ENCODE measurements around the gene SSC5D.

SSC5D gene

DNA sequence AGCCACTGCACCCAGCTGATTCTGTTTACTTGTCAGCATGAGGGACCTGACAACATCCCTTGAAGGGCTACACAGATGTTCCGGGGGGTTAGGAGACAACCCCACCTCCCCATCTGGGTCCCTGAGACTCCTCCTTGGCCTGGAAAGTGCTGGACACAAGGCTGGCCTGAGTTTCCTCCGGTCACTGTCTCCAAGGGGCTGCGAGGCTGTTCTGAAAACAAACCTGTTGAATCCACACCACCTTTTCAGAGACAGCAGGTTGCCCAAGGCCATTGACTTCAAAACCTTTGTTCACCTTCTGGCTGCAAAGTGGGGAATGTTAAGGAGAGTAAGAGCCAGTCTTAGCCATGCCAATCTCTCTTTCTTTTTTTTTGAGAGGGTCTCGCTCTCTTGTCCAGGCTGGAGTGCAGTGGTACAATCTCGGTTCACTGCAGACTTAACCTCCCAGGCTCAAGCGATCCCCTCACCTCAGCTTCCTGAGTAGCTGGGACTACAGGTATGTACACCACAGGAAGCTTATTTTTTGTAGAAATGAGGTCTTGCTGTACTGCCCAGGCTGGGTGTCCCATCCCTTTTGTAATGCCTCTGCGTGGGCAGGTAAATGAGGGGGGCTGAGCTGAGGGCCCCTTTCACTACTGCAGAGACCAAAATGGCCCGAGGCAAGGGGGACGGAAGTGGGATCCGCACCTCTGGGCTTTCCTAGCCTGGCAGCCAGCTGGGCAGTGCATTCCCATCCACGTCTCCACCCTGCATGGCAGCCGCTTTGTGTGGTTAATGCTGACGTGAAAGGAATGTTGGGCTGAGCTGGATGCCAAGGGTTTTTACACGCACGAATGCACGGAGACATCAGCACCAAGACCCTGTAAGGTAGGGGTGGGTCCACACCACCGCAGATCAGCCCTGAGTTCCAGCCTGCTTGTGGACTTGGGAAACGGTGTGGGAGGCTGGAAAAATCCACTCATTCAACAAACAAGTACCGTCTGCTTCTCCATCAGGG is 13.7 kb upstream of the SSC5D start:
- DNase-seq, result no peak

DNA sequence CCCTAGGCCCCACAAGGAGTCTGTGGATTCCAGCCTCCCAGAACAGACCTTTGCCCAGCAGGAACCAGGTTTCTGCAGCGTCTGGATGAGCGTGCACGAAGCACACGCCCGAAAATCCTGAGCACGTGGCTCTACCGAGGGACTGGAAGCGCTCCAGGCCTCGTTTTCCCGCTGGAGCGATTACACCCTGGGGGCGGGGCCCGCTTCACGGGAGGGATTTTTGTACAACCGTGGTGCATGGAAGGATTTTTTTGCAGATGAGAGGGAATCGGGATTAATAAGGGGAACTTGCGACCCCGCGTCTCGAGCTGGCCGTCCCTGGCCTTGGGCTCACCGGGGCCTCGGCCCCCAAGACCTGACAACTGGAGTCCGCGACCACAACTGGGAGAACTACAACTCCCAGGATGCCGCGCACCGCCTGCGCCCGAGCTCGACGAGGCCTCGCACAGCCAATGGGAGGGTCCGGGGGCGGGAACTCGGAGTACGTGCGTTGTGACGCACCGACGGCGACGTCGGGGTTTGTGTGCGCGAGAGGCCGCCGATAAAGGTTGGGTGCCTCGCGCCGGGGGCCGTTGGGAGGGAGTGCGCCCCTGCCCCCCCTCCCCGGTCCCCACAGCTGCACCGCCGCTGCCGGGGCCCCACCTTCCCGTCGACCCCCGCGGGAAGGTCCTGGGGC is 12.0 kb upstream of the SSC5D start, which contains the start of gene ZNF628:
Gene ZNF628, plus strand, starts transcription at position 518 of the 676 bp plus-strand sequence. CDS start 3,294 bp downstream, outside the sequence.
- DNase-seq, result peak; percentile 98

DNA sequence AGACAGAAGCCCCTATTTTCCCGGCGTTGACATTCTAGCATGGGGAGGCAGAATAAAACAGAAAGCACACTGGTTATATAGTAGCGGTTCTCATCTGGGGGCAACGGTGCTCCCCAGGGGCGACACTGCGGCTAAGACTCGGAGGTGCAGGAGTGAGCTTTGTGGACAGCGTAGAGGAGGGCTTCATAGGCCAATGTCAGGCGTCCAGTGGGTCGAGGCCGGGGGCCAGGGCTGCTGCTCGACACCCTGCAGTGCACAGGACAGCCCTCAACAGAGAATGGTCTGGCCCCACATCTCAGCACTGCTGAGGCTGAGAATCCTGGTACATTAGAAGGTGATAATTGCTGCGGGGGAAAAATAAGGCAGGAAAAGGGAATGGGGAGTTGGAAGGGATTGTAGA is 10.3 kb upstream of the SSC5D start:
- no peak for DNase-seq

DNA sequence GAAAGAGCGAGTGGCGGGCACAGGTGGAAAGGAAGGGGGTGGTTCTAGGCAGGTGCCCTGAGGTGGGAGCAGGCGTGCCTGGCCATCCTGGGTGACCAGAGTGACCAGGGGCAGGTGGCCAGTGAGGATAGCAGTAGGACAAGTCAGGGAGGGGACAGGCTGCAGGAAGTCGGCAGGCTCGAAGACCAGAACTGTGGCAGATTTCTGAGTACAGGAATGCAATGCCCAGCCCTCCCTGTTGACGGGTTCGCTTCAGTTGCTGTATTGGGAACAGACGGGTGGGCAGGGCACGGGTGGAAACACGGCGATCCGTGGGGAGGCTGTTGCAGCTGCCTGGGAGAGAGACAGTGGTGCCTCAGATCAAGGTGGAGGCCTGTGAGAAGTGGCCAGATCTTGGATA is 9.9 kb upstream of the SSC5D start:
- DNase-seq, result no peak

DNA sequence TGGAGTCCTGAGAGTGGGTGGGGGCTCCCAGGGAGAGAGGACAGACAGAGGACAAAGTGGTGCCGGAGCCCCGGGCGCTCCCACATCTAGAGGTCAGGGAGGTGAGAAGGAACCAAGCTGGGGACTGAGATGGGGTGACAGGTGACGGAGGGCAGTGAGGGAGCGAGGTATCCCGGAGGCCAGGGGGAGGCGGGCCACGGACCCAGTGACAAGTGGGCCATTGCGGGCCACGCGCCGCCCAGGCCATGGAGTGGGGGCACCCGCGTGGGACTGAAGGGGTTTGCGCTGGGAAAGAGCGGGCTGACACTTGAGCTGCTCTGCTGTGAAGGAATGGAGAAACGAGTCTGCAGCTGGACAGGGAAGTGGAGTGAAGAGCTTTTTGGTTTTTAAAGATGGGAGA is 9.2 kb upstream of the SSC5D start:
- DNase-seq, result no peak

DNA sequence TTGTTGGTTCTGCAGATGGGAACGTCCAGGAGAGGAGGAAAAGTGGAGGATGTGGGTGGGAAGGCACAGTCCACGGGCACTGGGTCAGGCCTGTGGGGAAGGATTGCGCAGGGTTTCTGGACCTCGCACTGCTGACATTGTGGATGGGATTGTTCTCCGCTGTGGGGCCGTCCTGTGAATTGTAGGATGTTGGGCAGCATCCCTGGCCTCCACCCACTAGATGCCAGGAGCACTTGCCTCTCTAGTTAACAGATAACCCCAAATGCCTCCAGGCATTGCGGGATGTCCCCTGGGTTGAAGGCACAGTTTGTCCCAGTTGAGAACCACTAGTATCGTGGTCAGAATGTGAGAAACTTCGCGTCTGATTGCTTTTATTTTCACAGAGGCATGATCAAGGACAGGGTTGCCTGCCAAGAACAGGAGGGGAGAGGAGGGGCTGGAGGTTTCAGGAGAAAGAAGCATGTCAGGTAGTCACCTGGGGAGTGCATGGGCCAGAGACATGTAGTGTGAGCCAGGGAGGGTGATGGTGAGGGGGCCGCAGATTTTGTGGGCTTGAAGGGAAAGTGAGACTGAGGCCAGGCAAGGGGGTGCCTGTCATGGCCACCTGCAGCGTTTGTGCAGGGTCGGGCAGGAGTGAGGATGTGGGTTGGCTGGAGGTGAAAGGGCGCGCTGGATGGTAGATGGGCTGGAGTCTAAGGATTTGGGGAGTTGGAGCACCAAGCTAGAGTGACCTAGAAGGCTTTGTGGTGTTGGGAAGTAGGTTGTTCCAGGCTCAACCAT is 8.6 kb upstream of the SSC5D start:
- no peak for DNase-seq

DNA sequence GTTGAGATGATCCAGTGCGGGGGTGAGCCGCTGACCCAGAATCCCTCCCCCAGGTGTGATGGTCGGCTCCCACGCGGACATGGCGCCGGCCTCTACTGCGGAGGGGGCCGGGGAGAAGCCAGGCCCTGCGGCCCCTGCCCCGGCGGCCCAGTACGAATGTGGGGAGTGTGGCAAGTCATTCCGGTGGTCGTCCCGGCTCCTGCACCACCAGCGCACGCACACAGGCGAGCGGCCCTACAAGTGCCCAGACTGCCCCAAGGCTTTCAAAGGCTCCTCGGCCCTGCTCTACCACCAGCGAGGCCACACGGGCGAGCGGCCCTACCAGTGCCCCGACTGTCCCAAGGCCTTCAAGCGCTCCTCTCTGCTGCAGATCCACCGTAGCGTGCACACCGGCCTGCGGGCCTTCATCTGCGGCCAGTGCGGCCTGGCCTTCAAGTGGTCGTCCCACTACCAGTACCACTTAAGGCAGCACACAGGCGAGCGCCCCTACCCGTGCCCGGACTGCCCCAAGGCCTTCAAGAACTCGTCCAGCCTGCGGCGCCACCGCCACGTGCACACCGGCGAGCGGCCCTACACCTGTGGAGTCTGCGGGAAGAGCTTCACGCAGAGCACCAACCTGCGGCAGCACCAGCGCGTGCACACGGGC is 7.0 kb upstream of the SSC5D start:
- no peak for DNase-seq

DNA sequence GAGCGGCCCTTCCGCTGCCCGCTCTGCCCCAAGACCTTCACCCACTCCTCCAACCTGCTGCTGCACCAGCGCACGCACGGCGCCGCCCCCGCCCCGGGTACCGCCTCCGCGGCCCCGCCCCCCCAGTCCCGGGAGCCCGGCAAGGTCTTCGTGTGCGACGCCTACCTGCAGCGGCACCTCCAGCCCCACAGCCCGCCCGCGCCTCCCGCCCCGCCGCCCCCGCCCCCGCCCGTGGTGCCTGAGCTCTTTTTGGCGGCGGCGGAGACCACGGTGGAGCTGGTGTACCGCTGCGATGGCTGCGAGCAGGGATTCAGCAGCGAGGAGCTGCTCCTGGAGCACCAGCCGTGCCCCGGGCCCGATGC is 6.5 kb upstream of the SSC5D start:
- no peak for DNase-seq

DNA sequence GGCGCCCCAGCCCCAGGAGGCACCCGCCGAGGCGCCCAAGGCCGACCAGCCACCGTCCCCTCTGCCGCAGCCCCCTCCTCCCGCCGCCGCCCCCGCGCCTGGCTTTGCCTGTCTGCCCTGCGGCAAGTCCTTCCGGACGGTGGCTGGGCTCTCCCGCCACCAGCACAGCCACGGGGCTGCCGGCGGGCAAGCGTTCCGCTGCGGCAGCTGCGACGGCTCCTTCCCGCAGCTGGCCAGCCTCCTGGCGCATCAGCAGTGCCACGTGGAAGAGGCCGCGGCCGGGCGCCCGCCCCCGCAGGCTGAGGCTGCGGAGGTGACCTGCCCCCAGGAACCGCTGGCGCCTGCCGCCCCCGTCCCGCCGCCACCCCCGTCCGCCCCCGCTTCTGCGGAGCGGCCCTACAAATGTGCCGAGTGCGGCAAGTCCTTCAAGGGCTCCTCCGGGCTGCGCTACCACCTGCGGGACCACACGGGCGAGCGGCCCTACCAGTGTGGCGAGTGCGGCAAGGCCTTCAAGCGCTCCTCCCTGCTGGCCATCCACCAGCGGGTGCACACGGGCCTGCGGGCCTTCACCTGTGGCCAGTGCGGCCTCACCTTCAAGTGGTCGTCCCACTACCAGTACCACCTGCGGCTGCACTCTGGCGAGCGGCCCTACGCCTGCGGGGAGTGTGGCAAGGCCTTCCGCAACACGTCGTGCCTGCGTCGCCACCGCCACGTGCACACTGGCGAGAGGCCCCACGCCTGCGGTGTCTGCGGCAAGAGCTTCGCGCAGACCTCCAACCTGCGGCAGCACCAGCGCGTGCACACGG is 5.9 kb upstream of the SSC5D start:
- DNase-seq, result no peak

DNA sequence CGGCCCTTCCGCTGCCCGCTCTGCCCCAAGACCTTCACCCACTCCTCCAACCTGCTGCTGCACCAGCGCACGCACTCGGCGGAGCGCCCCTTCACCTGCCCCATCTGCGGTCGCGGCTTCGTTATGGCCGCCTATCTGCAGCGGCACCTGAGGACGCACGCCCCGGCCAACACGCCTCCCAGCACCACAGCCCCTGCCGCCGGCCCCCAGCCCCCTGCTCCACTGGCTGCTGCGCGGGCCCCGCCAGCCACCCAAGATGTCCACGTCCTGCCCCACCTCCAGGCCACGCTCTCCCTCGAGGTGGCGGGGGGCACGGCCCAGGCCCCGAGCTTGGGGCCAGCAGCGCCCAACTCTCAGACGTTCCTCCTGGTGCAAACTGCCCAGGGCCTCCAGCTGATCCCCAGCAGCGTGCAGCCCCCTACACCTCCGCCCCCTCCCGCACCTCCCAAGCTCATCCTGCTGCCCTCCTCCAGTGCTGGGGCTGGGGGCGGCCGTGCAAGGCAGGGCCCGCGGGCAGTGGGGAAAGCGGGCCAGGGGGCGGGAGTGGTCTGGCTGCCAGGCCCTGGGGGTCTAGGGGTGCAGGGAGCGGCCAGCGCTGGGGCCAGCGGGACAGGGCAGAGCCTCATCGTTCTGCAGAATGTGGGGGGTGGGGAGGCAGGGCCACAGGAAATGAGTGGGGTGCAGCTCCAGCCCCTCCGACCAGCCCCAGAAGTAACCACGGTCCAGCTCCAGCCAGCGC is 5.1 kb upstream of the SSC5D start:
- DNase-seq, result no peak

DNA sequence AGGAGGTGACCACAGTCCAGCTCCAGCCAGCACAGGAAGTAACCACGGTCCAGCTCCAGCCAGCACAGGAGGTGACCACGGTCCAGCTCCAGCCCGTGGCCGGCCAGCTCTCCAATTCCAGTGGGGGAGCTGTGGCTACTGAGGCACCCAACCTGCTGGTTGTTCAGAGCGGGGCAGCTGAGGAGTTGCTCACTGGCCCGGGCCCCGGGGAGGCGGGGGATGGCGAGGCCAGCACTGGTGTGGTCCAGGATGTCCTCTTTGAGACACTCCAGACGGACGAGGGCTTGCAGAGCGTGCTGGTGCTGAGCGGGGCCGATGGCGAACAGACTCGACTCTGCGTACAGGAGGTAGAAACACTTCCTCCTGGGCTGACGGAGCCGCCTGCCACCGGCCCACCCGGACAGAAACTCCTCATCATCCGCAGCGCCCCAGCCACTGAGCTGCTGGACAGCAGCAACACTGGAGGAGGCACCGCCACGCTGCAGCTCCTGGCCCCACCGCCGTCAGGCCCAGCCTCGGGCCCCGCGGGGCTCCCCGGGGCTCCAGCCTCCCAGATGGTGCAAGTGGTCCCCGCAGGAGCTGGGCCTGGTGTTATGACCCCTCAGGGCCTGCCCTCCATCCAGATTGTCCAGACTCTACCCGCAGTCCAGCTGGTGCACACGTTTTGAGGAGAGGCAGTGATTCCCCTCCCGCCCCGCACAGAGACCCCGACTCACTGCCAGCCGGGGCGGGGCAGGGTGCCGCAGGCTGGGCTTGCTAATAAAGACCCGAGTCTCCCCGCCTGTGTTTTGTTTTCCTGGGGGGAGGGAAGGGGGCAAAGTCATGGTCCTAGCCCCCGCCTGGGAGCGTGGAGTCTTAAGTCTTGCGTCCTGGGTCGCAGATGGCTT is 4.3 kb upstream of the SSC5D start:
- no peak for DNase-seq

DNA sequence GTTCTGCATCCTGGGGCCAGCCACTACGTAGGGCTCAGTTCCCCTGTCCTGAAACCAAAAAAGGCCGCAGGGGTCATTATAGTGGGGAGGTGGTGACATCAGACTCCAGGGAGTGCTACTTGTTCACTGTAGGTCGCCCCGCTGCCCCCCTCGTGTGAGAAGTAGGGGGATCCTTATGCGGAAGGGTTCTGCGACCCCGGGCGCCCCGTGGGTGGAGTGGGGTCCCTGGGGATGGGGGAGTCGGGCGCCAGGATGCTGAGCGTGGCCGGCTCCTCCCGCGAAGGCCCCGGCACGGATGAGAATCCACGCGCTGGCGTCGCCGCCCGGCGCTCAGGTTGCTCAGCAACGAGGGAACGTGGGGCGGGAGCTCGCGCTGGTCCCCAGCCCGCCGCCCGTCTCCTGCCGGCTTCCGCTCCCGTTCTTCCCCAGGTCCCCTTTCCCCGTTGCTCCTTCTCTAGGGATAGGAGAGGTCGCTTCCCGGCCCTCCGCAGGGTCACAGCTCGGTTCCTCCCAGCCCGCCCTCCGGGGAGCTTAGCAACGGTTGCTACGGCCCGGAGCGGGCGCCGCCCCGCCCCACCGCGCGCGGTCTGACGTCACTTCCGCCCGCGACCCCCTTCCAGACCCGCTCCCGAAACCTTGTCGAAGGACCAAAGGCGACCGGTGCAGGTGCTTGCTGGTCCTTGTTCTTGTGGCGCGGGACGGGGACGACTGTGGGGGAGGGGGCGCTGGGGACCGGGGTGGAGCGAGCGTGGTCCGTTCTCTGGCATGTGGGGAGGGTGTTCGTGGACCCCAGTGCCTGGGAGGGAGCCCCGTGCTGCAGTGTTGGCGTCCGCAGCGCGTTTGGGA is 3.4 kb upstream of the SSC5D start, which contains the start of gene NAT14:
Gene NAT14, plus strand, starts transcription at position 596 of the 846 bp plus-strand sequence. CDS start 521 bp downstream, outside the sequence.
- DNase-seq, result peak; percentile 94

DNA sequence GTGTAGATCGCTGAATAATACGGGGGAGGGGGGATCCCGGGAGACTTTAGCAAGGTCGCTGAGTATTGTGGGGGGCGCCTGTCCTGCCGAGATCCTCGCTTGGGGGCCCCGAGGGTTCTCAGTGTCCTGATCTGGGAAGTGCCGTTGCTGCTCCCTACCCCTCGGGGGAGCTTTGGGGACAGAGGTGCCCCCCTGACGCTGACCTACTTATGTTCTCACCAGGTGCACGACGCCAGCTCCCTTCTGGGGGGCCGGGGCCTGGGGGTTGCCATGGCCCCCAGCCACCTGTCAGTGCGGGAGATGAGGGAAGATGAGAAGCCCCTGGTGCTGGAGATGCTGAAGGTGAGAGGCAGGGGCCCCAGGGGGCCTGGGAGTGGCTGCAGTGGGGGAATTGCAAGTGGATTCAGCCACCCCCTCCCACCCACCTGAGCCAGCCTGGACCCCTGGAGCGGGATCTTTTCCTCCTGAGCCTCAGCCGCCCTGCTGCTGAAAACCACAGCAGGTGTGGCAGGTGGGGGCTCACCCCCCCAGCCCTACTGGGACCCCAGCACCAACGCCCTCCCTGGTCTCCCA is 2.7 kb upstream of the SSC5D start:
- peak; percentile 65 for DNase-seq

DNA sequence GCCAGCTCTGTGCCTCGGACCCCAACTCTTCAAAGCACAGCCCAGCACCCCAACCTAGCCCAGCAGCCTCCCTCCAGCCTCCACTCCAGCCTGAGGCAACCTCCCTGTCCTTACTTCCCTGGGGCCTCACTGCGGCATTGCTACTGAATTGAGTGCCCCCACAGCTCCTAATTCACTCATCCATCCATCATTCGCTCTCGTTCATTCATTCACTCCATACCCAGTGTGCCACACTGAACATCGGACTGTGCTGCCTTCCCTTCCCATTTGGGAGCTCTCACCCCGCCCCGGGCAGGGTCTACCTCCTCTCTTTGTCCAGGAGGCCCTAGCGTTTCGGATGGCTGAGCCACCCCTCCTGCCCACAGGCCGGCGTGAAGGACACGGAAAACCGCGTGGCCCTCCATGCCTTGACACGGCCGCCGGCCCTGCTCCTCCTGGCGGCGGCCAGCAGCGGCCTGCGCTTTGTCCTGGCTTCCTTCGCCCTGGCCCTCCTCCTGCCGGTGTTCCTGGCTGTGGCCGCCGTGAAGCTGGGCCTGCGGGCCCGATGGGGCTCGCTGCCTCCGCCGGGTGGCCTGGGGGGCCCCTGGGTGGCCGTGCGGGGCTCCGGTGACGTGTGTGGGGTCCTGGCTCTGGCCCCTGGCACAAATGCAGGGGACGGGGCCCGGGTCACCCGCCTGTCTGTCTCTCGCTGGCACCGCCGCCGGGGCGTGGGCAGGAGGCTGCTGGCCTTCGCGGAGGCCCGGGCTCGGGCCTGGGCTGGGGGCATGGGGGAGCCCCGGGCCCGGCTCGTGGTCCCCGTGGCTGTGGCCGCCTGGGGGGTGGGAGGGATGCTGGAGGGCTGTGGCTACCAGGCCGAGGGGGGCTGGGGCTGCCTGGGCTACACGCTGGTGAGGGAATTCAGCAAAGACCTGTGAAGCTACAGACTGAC is 1.9 kb upstream of the SSC5D start:
- DNase-seq, result no peak

DNA sequence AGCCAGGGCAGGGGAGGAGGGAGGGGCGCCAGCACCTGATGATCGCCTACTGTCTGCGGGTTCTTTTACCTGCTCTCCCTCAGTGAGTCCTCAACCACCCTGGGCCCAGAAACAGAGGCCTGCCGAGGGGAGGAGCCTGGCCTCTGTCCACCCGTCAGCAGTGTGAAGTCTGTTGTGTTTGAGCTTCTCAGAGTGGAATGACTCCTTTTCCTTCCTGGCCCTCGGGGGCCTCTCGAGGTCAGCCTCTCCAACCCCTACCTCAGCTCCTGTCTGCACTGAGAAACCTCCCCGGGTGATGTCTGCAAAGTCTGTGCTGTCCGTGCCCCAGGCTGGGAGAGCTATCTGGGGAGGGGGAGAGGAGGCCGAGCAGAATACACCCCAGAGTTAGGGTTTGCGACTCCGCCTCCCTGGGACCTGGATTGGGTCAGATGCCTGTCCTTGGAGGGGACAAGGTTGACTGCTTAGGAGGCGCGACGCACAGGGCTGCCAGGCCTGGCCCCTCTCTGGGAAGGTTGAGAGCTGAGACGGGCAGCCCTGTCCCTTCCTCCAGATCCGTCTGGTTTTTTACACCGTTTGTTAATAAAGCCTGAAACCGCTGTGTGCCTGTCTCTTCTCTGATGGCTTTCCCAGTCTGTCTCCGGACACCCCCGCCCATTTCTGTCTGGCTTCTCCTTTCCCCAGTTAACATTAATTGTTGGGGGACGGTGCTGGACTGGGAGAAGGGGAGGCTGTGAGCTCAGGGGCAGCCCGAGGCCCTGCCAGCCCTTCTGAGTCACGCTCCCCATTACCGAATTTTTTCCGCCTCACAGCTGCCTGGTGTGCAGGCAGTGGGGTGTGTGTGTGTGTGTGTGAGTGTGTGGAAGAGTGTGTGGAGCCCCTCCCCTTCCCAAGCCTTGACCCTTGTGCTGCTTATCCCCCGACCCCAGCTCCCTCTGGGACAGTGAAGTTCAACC is 989 bp upstream of the SSC5D start:
- peak; percentile 74 for DNase-seq

All from retina (tissue), 1 donor.